DMS 273 (cell line): ENCODE results near the gene CCL2.

ENCODE experiments used
- DNase-seq: peaks from one replicate; lab custom pipeline; 2025; ENCODE audit not compliant: unreplicated experiment; lab: John Stamatoyannopoulos, UW

Gene CCL2

GRCh38 chr17:34237458-34237857 lies 17.6 kb upstream of the CCL2 start:
- no peak for DNase-seq

DNA sequence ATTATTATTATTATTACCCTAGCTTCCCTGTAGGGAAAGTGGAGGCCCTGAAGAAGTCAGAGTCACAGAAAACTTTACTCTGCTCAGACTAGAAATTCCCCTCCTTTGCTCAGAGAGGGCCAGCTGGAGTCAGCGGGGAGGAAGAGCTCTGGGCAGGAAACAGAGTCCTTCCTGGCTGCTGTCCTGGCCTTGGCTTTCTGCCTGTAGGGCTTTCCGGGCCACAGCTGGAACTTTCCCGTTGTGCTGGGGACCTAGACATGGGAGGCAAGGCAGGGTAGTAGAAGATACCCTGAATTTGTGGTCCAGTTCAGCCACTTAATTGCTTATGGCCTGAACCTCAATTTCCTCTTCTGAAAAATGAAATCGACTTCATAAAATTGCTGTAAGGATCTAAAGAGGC lies 14.0 kb upstream of the CCL2 start:
- no peak for DNase-seq

DNA sequence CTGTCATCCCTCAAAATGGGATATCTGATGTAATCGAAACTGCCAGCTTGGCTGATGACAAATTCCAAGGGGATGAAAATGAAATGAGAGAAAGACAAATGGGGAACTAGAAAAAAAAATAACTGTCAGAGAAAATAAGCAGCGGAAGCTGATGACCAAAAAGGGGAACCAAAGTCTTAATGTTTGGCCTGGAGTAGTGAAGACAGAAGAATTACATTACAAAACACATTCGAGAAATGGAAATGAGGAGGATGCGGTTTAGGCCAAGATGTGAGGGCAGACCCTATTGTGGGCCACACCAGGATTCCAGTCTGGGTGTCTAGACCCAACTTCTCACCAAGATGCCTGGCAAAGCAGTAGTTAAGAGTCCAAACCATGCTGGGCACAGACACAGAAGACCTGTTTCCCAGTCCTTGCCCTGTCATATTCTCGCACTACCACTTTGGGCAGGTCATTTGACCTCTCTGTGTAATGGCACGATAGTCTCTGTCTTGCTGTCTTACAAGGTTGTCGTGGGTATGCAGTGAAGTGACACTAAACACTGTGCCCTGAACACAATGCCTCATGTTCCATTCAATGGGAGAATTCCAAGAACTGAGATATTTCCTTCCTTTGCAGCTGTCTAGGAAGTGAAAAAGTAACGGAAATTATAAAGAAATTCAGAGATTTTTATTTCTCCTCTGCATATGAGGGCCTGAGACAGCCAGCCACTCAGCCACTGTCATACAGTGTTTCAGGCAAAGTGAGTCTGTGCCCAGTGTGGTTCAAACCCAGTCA lies 12.3 kb upstream of the CCL2 start:
- no peak for DNase-seq

DNA sequence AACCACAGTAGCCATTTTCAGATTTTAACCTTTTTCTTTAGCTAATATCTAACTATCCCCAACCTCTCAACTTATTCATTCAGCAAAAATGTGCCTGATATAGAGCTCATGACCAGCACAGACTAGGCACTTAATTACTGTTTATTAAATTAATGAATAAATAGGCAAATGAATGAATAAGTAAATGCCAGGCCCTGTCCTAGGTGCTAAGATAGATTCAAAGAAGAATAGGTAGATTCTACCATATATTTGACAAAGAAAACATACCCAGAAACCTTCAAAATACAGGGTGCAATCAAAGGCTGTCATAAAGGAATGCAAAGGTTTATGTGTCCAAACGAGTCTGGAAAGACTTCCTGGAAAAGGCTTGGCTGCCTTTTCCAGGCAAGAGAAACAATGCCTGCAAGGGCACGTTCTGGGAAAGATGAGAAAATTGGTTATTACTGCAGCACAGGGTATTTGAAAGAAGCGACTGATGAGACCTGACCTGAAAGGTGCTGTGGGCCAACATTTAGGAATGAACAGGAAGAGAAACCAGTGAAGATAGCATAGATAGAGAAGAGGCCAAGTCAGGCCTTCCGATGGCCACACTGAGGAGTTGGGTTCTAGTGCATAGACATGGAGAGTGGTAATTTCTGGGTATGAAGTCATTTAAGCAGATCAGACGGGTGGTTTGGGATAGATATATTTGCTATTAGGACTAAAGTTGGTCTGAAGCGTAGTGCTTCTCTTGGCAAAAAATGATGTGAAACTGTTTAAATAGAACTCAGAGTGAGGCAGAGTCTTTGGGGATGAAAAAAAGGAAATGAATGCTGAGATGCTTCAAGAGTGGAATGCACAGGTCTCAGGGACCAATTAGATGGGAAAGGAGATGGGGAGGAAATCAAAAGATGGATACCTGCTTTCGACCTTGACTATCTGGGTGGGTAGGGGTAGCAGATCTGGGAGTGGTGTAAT lies 11.4 kb upstream of the CCL2 start:
- DNase-seq = no peak

GRCh38 chr17:34245351-34245905 lies 9.7 kb upstream of the CCL2 start:
- no peak for DNase-seq

DNA sequence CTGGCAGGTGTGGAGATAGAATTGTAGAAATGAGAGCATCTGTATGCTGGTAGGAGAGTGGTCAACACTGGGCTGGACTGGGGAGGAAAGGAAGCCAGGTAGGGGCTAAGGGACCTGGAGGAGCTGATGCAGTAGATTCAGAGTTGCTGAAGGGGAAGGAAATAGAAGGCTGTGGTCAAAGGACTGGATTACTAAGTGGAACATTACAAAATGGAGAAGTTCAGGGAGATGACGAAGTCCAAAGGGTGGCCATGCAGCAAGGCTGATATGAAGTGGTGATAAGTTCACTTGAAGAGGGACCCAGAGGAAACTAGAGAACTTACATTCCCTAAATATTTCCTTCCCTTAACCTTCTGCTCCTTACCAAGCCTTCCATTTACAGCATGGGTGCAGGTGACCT lies 8.6 kb upstream of the CCL2 start:
- DNase-seq = no peak

DNA sequence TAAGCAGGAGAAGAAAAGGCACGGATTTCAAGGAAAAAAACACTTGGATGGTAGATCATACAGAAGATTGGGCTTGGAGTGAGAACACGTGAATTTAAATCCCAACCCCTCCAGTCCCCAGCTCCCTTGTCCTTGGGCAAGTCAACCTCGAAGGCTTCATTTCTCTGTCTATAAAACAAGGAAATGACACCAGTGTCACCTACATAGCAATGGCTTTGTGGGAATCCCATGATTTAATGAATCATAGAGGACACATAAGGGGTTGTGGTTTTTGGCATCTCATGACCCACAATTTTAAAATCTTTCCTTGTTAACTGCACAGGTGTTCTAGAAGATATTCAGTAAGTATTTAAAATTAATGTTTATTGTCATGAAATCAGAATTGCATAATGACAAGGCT lies 8.2 kb upstream of the CCL2 start:
- no peak for DNase-seq

GRCh38 chr17:34248511-34249024 lies 6.5 kb upstream of the CCL2 start:
- DNase-seq = no peak

DNA sequence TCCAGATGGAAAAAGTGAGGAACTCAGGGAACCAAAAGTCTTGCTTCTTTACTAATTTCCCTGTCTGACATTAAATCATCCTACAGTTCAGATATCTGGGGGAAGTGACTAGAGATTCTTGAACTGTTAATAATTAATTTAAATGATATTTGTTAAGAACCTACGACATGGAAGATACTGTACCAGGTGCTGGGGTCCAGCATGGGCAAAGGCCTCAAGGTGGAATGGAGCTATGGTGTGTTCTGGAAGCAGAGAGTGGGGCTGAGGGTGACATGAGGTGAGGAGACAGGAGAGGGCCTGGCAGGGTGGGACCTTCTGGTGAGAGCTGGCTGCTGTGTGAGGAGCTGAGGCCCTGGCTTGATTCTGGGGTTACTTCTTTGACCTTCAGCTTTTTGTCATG lies 6.0 kb upstream of the CCL2 start:
- no peak for DNase-seq

DNA sequence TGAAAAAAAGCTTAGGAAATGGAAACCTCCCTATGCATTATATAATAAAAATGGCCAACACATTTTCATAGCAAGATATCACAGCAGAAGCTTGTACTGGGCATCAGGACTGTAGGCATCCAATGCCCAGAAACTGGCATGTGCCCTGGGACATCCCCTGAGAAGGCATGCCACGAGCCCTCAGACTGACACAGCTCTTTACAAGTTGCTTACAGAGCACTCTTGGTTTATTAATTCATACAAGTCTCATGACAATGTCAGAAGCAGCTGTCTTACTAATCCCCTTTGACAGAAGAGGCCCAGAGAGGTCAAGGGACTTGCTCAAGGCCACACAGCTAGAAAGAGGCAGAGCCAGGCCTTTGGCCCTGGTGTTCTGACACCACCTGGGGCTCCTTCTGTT lies 5.6 kb upstream of the CCL2 start:
- DNase-seq = no peak

DNA sequence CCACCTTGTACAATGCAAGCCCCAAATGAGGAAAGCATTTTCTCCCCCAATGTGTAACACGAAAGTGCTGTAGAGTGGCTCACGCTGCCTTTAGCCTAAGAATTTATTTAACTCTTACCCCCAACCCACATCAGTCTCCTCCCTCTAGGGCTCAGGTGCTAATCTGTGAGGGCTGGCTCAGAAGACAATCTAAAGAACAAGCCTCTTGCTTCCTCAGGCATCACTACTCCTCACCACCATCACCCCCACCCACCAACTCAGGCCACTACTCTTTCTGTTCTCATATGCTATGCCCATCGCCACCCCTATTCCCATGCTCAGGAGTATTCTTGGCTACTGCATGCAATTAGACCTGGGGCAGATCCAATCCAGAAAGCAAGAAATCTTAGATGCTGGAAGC lies 3.9 kb upstream of the CCL2 start:
- DNase-seq = no peak

DNA sequence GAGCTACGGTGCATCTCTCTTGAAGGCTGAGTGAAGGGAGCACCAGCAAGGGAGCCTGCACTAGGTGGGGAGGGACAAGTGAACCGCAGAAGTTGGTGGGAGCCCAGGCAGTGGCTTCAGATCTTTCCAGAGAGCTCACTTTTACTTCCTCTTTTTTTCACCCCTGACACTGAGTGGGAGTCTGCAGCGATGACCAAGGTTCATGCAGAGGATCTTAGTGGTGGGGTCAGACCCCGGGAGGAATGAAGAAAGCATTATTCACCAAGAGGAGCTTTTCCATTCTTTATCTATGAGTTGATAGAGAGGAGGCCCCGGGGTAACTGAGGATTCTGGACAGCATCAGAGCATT lies 3.0 kb upstream of the CCL2 start:
- no peak for DNase-seq

GRCh38 chr17:34252444-34253138 lies 2.5 kb upstream of the CCL2 start:
- no peak for DNase-seq

- no peak for DNase-seq
Observed at GRCh38 chr17:34253139-34253525, 2.0 kb upstream of the CCL2 start.

DNA sequence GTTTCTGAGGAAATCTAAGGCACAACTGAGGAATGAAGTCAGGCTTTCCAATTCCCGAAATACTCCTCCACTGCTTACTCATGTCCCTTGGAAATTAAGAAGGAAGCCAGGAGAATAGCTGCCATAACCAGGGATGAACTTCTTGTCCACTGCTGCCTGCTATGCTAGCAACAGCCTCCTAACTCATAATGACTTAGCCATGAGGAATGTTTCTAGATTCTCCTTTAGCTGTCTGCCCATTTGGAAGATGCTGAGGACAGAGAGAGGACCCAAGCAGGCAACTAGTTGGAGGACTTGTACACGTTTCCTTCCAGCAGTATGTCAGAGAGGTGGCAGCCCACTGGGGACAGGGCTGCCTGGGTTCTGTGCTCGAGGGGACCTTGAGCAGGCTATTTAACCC lies 939 bp upstream of the CCL2 start:
- no peak for DNase-seq

DNA sequence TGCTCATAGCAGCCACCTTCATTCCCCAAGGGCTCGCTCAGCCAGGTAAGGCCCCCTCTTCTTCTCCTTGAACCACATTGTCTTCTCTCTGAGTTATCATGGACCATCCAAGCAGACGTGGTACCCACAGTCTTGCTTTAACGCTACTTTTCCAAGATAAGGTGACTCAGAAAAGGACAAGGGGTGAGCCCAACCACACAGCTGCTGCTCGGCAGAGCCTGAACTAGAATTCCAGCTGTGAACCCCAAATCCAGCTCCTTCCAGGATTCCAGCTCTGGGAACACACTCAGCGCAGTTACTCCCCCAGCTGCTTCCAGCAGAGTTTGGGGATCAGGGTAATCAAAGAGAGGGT lies 272 bp downstream of the CCL2 start:
- DNase-seq = no peak

DNA sequence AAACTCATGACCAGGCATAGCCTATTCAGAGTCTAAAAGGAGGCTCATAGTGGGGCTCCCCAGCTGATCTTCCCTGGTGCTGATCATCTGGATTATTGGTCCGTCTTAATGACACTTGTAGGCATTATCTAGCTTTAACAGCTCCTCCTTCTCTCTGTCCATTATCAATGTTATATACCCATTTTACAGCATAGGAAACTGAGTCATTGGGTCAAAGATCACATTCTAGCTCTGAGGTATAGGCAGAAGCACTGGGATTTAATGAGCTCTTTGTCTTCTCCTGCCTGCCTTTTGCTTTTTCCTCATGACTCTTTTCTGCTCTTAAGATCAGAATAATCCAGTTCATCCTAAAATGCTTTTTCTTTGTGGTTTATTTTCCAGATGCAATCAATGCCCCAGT lies 756 bp downstream of the CCL2 start:
- DNase-seq = no peak

DNA sequence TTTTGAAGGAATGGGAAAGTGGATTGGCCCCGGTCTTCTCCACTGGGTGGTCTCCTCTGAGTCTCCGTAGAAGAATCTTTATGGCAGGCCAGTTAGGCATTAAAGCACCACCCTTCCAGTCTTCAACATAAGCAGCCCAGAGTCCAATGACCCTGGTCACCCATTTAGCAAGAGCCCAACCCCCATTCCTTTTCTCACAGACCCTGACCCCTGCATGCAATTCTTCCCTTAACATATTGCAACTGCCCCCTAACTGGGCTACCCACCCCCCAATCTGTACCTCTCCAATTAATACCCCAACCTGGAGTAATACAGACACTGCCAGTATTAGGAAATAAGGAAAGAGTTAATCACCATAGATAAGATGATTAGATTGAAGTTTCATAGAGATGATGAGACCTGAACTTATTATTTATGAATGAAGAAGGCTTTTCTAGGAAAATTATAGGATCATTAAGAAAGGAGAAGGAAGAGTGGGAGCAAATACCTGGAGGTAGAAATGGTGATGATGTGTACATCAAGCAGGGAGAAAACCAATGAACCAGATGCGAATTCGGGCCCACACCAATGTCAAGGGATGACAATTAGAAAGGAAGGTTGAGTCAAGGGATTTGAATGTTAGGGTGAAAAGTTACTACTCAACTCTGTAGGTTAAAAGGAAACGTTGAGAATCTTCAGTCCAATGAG lies 2.4 kb downstream of the CCL2 start:
- no peak for DNase-seq

GRCh38 chr17:34257986-34258326 lies 2.9 kb downstream of the CCL2 start:
- no peak for DNase-seq

DNA sequence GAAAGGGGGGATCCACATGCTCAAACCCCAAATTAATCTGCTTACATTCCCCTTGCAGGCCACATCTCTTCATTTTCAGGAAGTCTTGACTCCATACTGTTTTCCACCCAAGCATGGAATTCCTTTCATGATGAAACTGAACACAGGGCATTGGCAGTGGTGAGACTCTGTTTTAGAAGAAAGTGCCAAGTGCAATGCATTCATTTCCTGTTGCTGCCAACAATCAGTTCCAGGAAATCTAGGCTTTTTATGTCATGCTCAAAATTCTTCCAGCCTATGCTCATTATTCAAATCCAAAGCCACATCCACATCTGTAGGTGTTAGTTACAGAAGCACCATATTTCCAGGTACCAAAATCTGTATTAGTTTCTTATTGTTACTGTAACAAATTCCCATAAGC lies 4.1 kb downstream of the CCL2 start:
- DNase-seq = no peak

- DNase-seq = no peak
Observed at GRCh38 chr17:34260861-34261260, 5.8 kb downstream of the CCL2 start.
